Measurements from ENCODE around the gene PAK4.
"Not testable (repeated sequence)": the region's sequence is repeated elsewhere in the genome, so short reads cannot be mapped to it uniquely, and the experiment has no call there.

PAK4 gene

GRCh38 chr19:39125554-39126311 lies at the start of gene PAK4:
PAK4 (plus strand) TSS chr19:39125786; CDS start chr19:39169554, 43,768 bp downstream.
- peak; percentile 92 to 93 for DNase-seq (ENCODE audit: low read depth in 2 of 2, low spot score in 1 of 2)

- no peak for DNase-seq (ENCODE audit: low read depth in 2 of 2, low spot score in 1 of 2)
These were observed 48.3 kb upstream of the PAK4 start for GRCh38 chr19:39077323-39077722.

GRCh38 chr19:39078436-39079200 lies 47.0 kb upstream of the PAK4 start:
- no peak for DNase-seq (ENCODE audit: low read depth in 2 of 2, low spot score in 1 of 2)

GRCh38 chr19:39080431-39080830 lies 45.2 kb upstream of the PAK4 start:
- no peak for DNase-seq (ENCODE audit: low read depth in 2 of 2, low spot score in 1 of 2)

- DNase-seq (ENCODE audit: low read depth in 2 of 2, low spot score in 1 of 2): no peak
These were observed 43.4 kb upstream of the PAK4 start for GRCh38 chr19:39082167-39082566.

GRCh38 chr19:39082745-39083598 lies 42.6 kb upstream of the PAK4 start:
- DNase-seq (ENCODE audit: low read depth in 2 of 2, low spot score in 1 of 2): no peak

GRCh38 chr19:39083599-39083982 lies 42.0 kb upstream of the PAK4 start:
- no peak for DNase-seq (ENCODE audit: low read depth in 2 of 2, low spot score in 1 of 2)

GRCh38 chr19:39083983-39084731 lies 41.4 kb upstream of the PAK4 start, which contains the start of gene ACP7:
ACP7 (plus strand) TSS chr19:39084368; CDS start chr19:39085270, 902 bp downstream.
- DNase-seq (ENCODE audit: low read depth in 2 of 2, low spot score in 1 of 2): no peak

- no peak for DNase-seq (ENCODE audit: low read depth in 2 of 2, low spot score in 1 of 2)
These were observed 40.9 kb upstream of the PAK4 start for GRCh38 chr19:39084732-39085080.

- DNase-seq (ENCODE audit: low read depth in 2 of 2, low spot score in 1 of 2): no peak
These were observed 40.2 kb upstream of the PAK4 start for GRCh38 chr19:39085392-39085791.

GRCh38 chr19:39086386-39086785 lies 39.2 kb upstream of the PAK4 start:
- DNase-seq (ENCODE audit: low read depth in 2 of 2, low spot score in 1 of 2): no peak

GRCh38 chr19:39087907-39088686 lies 37.5 kb upstream of the PAK4 start:
- DNase-seq (ENCODE audit: low read depth in 2 of 2, low spot score in 1 of 2): no peak

GRCh38 chr19:39090016-39090415 lies 35.6 kb upstream of the PAK4 start:
- DNase-seq (ENCODE audit: low read depth in 2 of 2, low spot score in 1 of 2): not testable (repeated sequence)

GRCh38 chr19:39090881-39091280 lies 34.7 kb upstream of the PAK4 start:
- DNase-seq (ENCODE audit: low read depth in 2 of 2, low spot score in 1 of 2): no peak

GRCh38 chr19:39095799-39096540 lies 29.6 kb upstream of the PAK4 start:
- not testable (repeated sequence) for DNase-seq (ENCODE audit: low read depth in 2 of 2, low spot score in 1 of 2)

- no peak for DNase-seq (ENCODE audit: low read depth in 2 of 2, low spot score in 1 of 2)
These were observed 28.3 kb upstream of the PAK4 start for GRCh38 chr19:39097299-39097698.

GRCh38 chr19:39097721-39098120 lies 27.9 kb upstream of the PAK4 start:
- no peak for DNase-seq (ENCODE audit: low read depth in 2 of 2, low spot score in 1 of 2)

GRCh38 chr19:39098365-39099269 lies 27.0 kb upstream of the PAK4 start:
- DNase-seq (ENCODE audit: low read depth in 2 of 2, low spot score in 1 of 2): no peak
